H1 (cell line): ENCODE results near the gene SLC35B1. TPM values are rescaled to one million over a fixed set of nuclear protein-coding genes. Genes with fewer than 3 reads are reported as not detected.

ENCODE experiments used
- CTCF ChIA-PET: fragments of 300-600 bp; sonication (Branson Sonifier 250); formaldehyde crosslinking; loops from one replicate; lab custom pipeline; 2021; ENCODE audit not compliant: partially characterized antibody; lab: Charles Lee
- POLR2A ChIA-PET: fragments of 300-600 bp; sonication (Branson Sonifier 250); formaldehyde crosslinking; loops from one replicate; lab custom pipeline; 2021; ENCODE audit warnings: inconsistent platforms; ENCODE audit not compliant: partially characterized antibody; lab: Charles Lee
- DNase-seq, 2 experiments: peaks; one replicate each; pipeline versions ENCODE4 v3.0.0 to v3.0.0-alpha.2; 2010 to 2022; ENCODE audit warnings: low spot score in 2 of 2, low read depth in 1 of 2, mixed read lengths in 1 of 2
- FAIRE-seq: peaks from 2 replicates; lab custom pipeline; 2011; peaks lifted over from hg19 to GRCh38; lab: Jason Lieb, UNC
- H2AFZ ChIP-seq: 2 replicates; pipeline ENCODE4 v1.8.1; 2012; ENCODE audit warnings: low read length, inconsistent platforms
- H2AK5ac ChIP-seq: 2 replicates; pipeline ENCODE4 v1.6.1; 2013; ENCODE audit warnings: low read depth, low read length
- H2BK120ac ChIP-seq: replicated peaks from 2 replicates; pipeline ENCODE3; 2013; ENCODE audit warnings: low read depth, low read length, inconsistent platforms
- H2BK12ac ChIP-seq: 2 replicates; pipeline ENCODE4 v1.6.1; 2013; ENCODE audit warnings: low read depth, low read length
- H2BK15ac ChIP-seq: 2 replicates; pipeline ENCODE4 v1.6.1; 2013; ENCODE audit warnings: low read length
- H2BK20ac ChIP-seq: 2 replicates; pipeline ENCODE4 v1.6.1; 2013; ENCODE audit warnings: low read length
- H2BK5ac ChIP-seq: 2 replicates; pipeline ENCODE4 v1.6.1; 2013; ENCODE audit warnings: low read depth, low read length
- H3K14ac ChIP-seq: 2 replicates; pipeline ENCODE4 v1.6.1; 2013; ENCODE audit warnings: inconsistent platforms; ENCODE audit not compliant: insufficient read length
- H3K18ac ChIP-seq: 2 replicates; pipeline ENCODE4 v1.6.1; 2013; ENCODE audit warnings: low read length; ENCODE audit errors: extremely low read depth
- H3K23ac ChIP-seq: 2 replicates; pipeline ENCODE4 v1.6.1; 2013; ENCODE audit warnings: inconsistent platforms; ENCODE audit not compliant: insufficient read length
- H3K23me2 ChIP-seq: 2 replicates; pipeline ENCODE4 v1.6.1; 2013; ENCODE audit warnings: low read depth, low read length
- H3K27ac ChIP-seq: 2 replicates; pipeline ENCODE4 v1.6.1; 2011; ENCODE audit warnings: low read depth, low read length, inconsistent platforms
- H3K27me3 ChIP-seq, 4 experiments: replicated peaks in 1 of 4; 1 replicate in 1 of 4; 2 replicates in 3 of 4; pipeline versions ENCODE4 v1.6.1 to v1.8.1; 2011 to 2013; ENCODE audit warnings: low read length in 3 of 4, mild to moderate bottlenecking in 3 of 4, inconsistent platforms in 2 of 4, mixed read lengths in 2 of 4, moderate library complexity in 1 of 4; ENCODE audit not compliant: control insufficient read depth in 3 of 4, insufficient read depth in 3 of 4; ENCODE audit errors: extremely low read depth in 1 of 4
- H3K36me3 ChIP-seq, 4 experiments: 2 replicates each; pipeline versions ENCODE4 v1.6.1 to v1.8.1; 2011 to 2013; ENCODE audit warnings: mild to moderate bottlenecking in 4 of 4, low read length in 3 of 4, moderate library complexity in 2 of 4, control low read depth in 1 of 4, inconsistent platforms in 1 of 4; ENCODE audit not compliant: insufficient read depth in 4 of 4, control insufficient read depth in 2 of 4
- H3K4ac ChIP-seq: replicated peaks from 2 replicates; pipeline ENCODE3; 2013; ENCODE audit warnings: low read length, low read depth, mixed read lengths, inconsistent platforms; ENCODE audit not compliant: insufficient read length
- H3K4me1 ChIP-seq, 4 experiments: replicated peaks in 1 of 4; 1 replicate in 1 of 4; 2 replicates in 3 of 4; pipeline versions ENCODE4 v1.6.1 to v1.8.1; 2011 to 2013; ENCODE audit warnings: low read length in 3 of 4, inconsistent platforms in 2 of 4, mixed read lengths in 1 of 4; ENCODE audit not compliant: insufficient read depth in 4 of 4, control insufficient read depth in 3 of 4
- H3K4me2 ChIP-seq, 2 experiments: 2 replicates each; pipeline versions ENCODE4 v1.6.1 to v1.8.1; 2011 to 2013; ENCODE audit warnings: low read depth in 2 of 2, low read length in 2 of 2, control low read depth in 1 of 2, inconsistent platforms in 1 of 2, mild to moderate bottlenecking in 1 of 2; ENCODE audit not compliant: insufficient read depth in 1 of 2
- H3K4me3 ChIP-seq, 4 experiments: fragments of 200-600, 300-600 bp in 1 of 4; sonication (generic), shearing (Covaris generic), sonication (Bioruptor Twin) in 1 of 4; 2 replicates each; pipeline versions ENCODE4 v1.5.1 to v1.8.1; 2011 to 2016; ENCODE audit warnings: low read length in 4 of 4, low read depth in 3 of 4, control low read depth in 2 of 4, inconsistent platforms in 2 of 4, mild to moderate bottlenecking in 2 of 4, mixed read lengths in 1 of 4, moderate library complexity in 1 of 4; ENCODE audit not compliant: insufficient read depth in 2 of 4; ENCODE audit errors: extremely low read depth in 1 of 4
- H3K56ac ChIP-seq: replicated peaks from 2 replicates; pipeline ENCODE3; 2013; ENCODE audit warnings: low read depth, mild to moderate bottlenecking, mixed read lengths, low read length, inconsistent platforms; ENCODE audit not compliant: insufficient read length
- H3K79me1 ChIP-seq: 2 replicates; pipeline ENCODE4 v1.6.1; 2013; ENCODE audit warnings: low read depth, low read length, control low read depth
- H3K79me2 ChIP-seq, 2 experiments: 2 replicates each; pipeline versions ENCODE4 v1.6.1 to v1.8.1; 2012 to 2013; ENCODE audit warnings: low read length in 2 of 2, mild to moderate bottlenecking in 2 of 2, inconsistent platforms in 1 of 2; ENCODE audit not compliant: insufficient read depth in 2 of 2, control insufficient read depth in 1 of 2
- H3K9ac ChIP-seq, 4 experiments: replicated peaks in 1 of 4; 1 replicate in 1 of 4; 2 replicates in 3 of 4; pipeline versions ENCODE4 v1.6.1 to v1.8.1; 2011 to 2013; ENCODE audit warnings: low read depth in 3 of 4, low read length in 3 of 4, control low read depth in 2 of 4, mild to moderate bottlenecking in 2 of 4, moderate library complexity in 2 of 4, inconsistent platforms in 1 of 4; ENCODE audit errors: extremely low read depth in 1 of 4
- H3K9me3 ChIP-seq, 2 experiments: 2 replicates each; pipeline versions ENCODE4 v1.6.1 to v1.8.1; 2012 to 2013; ENCODE audit warnings: mild to moderate bottlenecking in 2 of 2, moderate library complexity in 2 of 2, control low read depth in 1 of 2, inconsistent platforms in 1 of 2, low read depth in 1 of 2, low read length in 1 of 2, mixed read lengths in 1 of 2; ENCODE audit not compliant: insufficient read depth in 2 of 2
- H4K20me1 ChIP-seq, 2 experiments: replicated peaks in 1 of 2; 2 replicates each; pipeline versions ENCODE3 to v1.8.1; 2011 to 2013; ENCODE audit warnings: inconsistent platforms in 2 of 2, low read length in 2 of 2, mild to moderate bottlenecking in 1 of 2; ENCODE audit not compliant: insufficient read depth in 2 of 2, control insufficient read depth in 1 of 2
- H4K5ac ChIP-seq: 2 replicates; pipeline ENCODE4 v1.6.1; 2013; ENCODE audit warnings: low read length, low read depth, mixed read lengths, inconsistent platforms; ENCODE audit not compliant: insufficient read length
- H4K8ac ChIP-seq: 2 replicates; pipeline ENCODE4 v1.8.0; 2013; ENCODE audit warnings: mild to moderate bottlenecking, moderate library complexity, low read length, inconsistent platforms; ENCODE audit not compliant: insufficient read depth; ENCODE audit errors: extremely low read depth
- H4K91ac ChIP-seq: replicated peaks from 2 replicates; pipeline ENCODE3; 2013; ENCODE audit warnings: low read length, mixed read lengths, inconsistent platforms; ENCODE audit not compliant: insufficient read length
- BACH1 ChIP-seq: IDR thresholded peaks from 2 replicates; pipeline ENCODE4 v1.6.1; 2012; ENCODE audit warnings: low read length, improper control_type of control experiment
- BRCA1 ChIP-seq: IDR thresholded peaks from 2 replicates; pipeline ENCODE4 v1.6.1; 2012; ENCODE audit warnings: low read depth, low read length, improper control_type of control experiment
- CEBPB ChIP-seq: IDR thresholded peaks from 2 replicates; pipeline ENCODE4 v1.6.1; 2012; ENCODE audit warnings: low read depth, low read length
- CHD2 ChIP-seq: IDR thresholded peaks from 2 replicates; pipeline ENCODE4 v1.6.1; 2012; ENCODE audit warnings: low read length, improper control_type of control experiment
- E2F6 ChIP-seq: IDR thresholded peaks from 2 replicates; pipeline ENCODE4 v1.6.1; 2012; ENCODE audit warnings: inconsistent platforms
- MAFK ChIP-seq: IDR thresholded peaks from 2 replicates; pipeline ENCODE4 v1.6.1; 2012; ENCODE audit warnings: low read depth, mild to moderate bottlenecking, improper control_type of control experiment, low read length
- RFX5 ChIP-seq: IDR thresholded peaks from 2 replicates; pipeline ENCODE4 v1.6.1; 2011; ENCODE audit warnings: low read depth, low read length, improper control_type of control experiment, borderline replicate concordance
- SRF ChIP-seq: IDR thresholded peaks from 2 replicates; pipeline ENCODE4 v1.6.1; 2011; ENCODE audit warnings: mild to moderate bottlenecking, low read depth, low read length, moderate library complexity
- SUZ12 ChIP-seq: fragments of 200-600 bp; sonication (generic); IDR thresholded peaks from 2 replicates; pipeline ENCODE4 v1.6.1; 2012; ENCODE audit warnings: mild to moderate bottlenecking, inconsistent platforms, low read length, moderate library complexity, mixed read lengths
- TAF1 ChIP-seq: IDR thresholded peaks from 2 replicates; pipeline ENCODE4 v1.6.1; 2011; ENCODE audit warnings: mild to moderate bottlenecking, low read depth, low read length
- TBP ChIP-seq: IDR thresholded peaks from 2 replicates; pipeline ENCODE4 v1.6.1; 2011; ENCODE audit warnings: low read depth, low read length, improper control_type of control experiment
- TEAD4 ChIP-seq: IDR thresholded peaks from 2 replicates; pipeline ENCODE4 v1.6.1; 2012; ENCODE audit warnings: low read depth, low read length, inconsistent platforms, mixed read lengths
- WGBS, 2 experiments: shearing (Covaris generic) in 1 of 2; methylation state at CpG; one replicate each; pipeline versions ENCODE4 v1.1.6 to v1.1.7; 2013 to 2015; ENCODE audit warnings: low lambda C conversion rate in 2 of 2, mixed read lengths in 2 of 2, inconsistent platforms in 1 of 2, low coverage in 1 of 2, missing lambda C conversion rate in 1 of 2; ENCODE audit not compliant: insufficient replicate concordance in 2 of 2, insufficient coverage in 1 of 2, insufficient read length in 1 of 2; ENCODE audit errors: extremely low coverage in 1 of 2, missing lambda C conversion rate in 1 of 2; 5-methylcytosine and 5-hydroxymethylcytosine counted together
- polyA plus RNA-seq, 7 experiments: library from polyadenylated mRNA; depleted of rRNA in 3 of 7; stranded (reverse) in 5 of 7; unstranded in 2 of 7; fragments of >200 nt in 5 of 7; fragments of 200-250 nt in 2 of 7; gene quantifications; 1 replicate in 5 of 7; 2 replicates in 1 of 7; 4 replicates in 1 of 7; pipeline versions ENCODE4 v1.2.1 to v1.2.3, GENCODE V29; 2011 to 2013; ENCODE audit warnings: missing spikeins in 2 of 7, mixed read lengths in 2 of 7
- total RNA-seq: library from RNA; stranded (reverse); fragmentation: NEBNext Ultra II Directional; extraction: Animal tissue kit (Norgen Biotek cat#: 25700); gene quantifications from 2 replicates; pipeline ENCODE4 v1.2.1, GENCODE V29; 2021

SLC35B1 gene
- total and polyA plus RNA-seq, 2 of the 8 experiments (the other 6 are each of a cell fraction or from before 2014, with no cell fraction given), result 56.5 to 87.7 TPM

- H3K4ac ChIP-seq, result no peak overlapping the region
- no peak overlapping the region for H3K4me3 ChIP-seq
- no peak for FAIRE-seq
- H4K8ac ChIP-seq, result no peak overlapping the region
- no peak for DNase-seq
- H3K23me2 ChIP-seq, result no peaks in the 10 kb centered on the region
- peaks cover 0 to 36% of the 10 kb centered on the region in 2 experiments; a peak in 3 of 4 replicates for H3K79me2 ChIP-seq
- no peak overlapping the region for H3K4me2 ChIP-seq
- no peaks in the 10 kb centered on the region for H3K27me3 ChIP-seq
- H3K9me3 ChIP-seq, result no peaks in the 10 kb centered on the region
- H3K79me1 ChIP-seq, result peaks cover 2% of the 10 kb centered on the region; the same call in 1 of the 2 replicates
- no peak overlapping the region for H3K18ac ChIP-seq
- WGBS, 2 experiments, result 90% methylated on average over 1 of the region's 1 CpG; no CpG with 5 or more reads in 1 of the 2 experiments
- H3K27ac ChIP-seq, result no peak overlapping the region
- CTCF ChIA-PET, result no interaction called here
- H2AFZ ChIP-seq, result no peak overlapping the region
- no peak overlapping the region for H3K56ac ChIP-seq
- POLR2A ChIA-PET, result interaction anchor here (0.9 to 1.3 kb wide), 2 partner anchors 16 to 19 kb away, joined by 3 to 4 read pairs; partner anchors contain the start of gene FAM117A
- H3K36me3 ChIP-seq, result peaks cover 0 to 4% (median 0%) of the 10 kb centered on the region in 4 experiments; a peak in 3 of 8 replicates
- H3K23ac ChIP-seq, result no peak overlapping the region
- H4K5ac ChIP-seq, result no peak overlapping the region
- no peak overlapping the region for H2BK12ac ChIP-seq
- no peak overlapping the region for H4K91ac ChIP-seq
- H3K4me1 ChIP-seq, result peaks cover 0 to 2% (median 0%) of the 10 kb centered on the region in 4 experiments; a peak in 1 of 7 replicates
- no peak overlapping the region for H3K9ac ChIP-seq
- H4K20me1 ChIP-seq, result peaks cover 2 to 12% of the 10 kb centered on the region in 2 experiments
- H3K14ac ChIP-seq, result no peak overlapping the region
- no peak overlapping the region for H2BK20ac ChIP-seq
- H2BK5ac ChIP-seq, result no peak overlapping the region
- H2BK15ac ChIP-seq, result no peak overlapping the region
- H2BK120ac ChIP-seq, result no peak overlapping the region
- H2AK5ac ChIP-seq, result no peak overlapping the region
- TF ChIP-seq E2F6 (no peak), TEAD4 (no peak), TAF1 (no peak), CEBPB (no peak), TBP (no peak), CHD2 (no peak), MAFK (no peak), RFX5 (no peak), SRF (no peak), BRCA1 (no peak), SUZ12 (no peak), BACH1 (no peak)
Measured at GRCh38 chr17:49745175-49746139, 37.7 kb upstream of the SLC35B1 start.
